Mesothelial cell of epicardium (in vitro differentiated cells): ENCODE data around the gene C12orf50. TPM values are rescaled to one million over a fixed set of nuclear protein-coding genes. Genes with fewer than 3 reads are reported as not detected.
A peak's percentile ranks its signal among the peaks of the same experiment; 100 is the strongest.

Experiments
- DNase-seq, 2 experiments: peaks; one replicate each; pipeline ENCODE4 v3.0.0; 2021; ENCODE audit warnings: low spot score in 2 of 2; ENCODE audit not compliant: unreplicated experiment in 2 of 2
- H3K27ac Mint-ChIP-seq: 2 replicates; pipeline ENCODE4 v1.8.0; 2021; ENCODE audit warnings: mixed read lengths
- H3K27me3 Mint-ChIP-seq: 2 replicates; pipeline ENCODE4 v1.8.0; 2021; ENCODE audit warnings: low read depth, mixed read lengths
- H3K36me3 Mint-ChIP-seq: 2 replicates; pipeline ENCODE4 v1.8.0; 2021; ENCODE audit warnings: mixed read lengths
- H3K4me1 Mint-ChIP-seq: 2 replicates; pipeline ENCODE4 v1.8.0; 2021; ENCODE audit warnings: mixed read lengths
- H3K4me3 Mint-ChIP-seq: 2 replicates; pipeline ENCODE4 v1.8.0; 2021; ENCODE audit warnings: mild to moderate bottlenecking, moderate library complexity, mixed read lengths
- H3K9me3 Mint-ChIP-seq: 2 replicates; pipeline ENCODE4 v1.8.0; 2021; ENCODE audit warnings: mixed read lengths
- CTCF ChIP-seq: fragments of 200-600 bp; sonication (generic); IDR thresholded peaks from one replicate; pipeline ENCODE4 v1.5.0; 2021; ENCODE audit warnings: antibody characterized with exemption; ENCODE audit not compliant: unreplicated experiment
- total RNA-seq: library from RNA; stranded (reverse); gene quantifications from 3 replicates; pipeline ENCODE4 v1.2.1, GENCODE V29; 2021

Gene C12orf50
- total RNA-seq, 1 donor from 2014 or later, result 0.13 TPM

- Mint-ChIP-seq H3K9me3 (peaks cover 37% of the 10 kb centered on the region), H3K4me1 (peaks cover 2% of the 10 kb centered on the region), H3K4me3 (no peak overlapping the region), H3K36me3 (peaks cover 4% of the 10 kb centered on the region), H3K27ac (no peak overlapping the region), H3K27me3 (peaks cover 2% of the 10 kb centered on the region)
- TF ChIP-seq CTCF, result no peak
- DNase-seq, result no peak
Measured at GRCh38 chr12:88015825-88016224, 13.4 kb downstream of the C12orf50 start.

DNA sequence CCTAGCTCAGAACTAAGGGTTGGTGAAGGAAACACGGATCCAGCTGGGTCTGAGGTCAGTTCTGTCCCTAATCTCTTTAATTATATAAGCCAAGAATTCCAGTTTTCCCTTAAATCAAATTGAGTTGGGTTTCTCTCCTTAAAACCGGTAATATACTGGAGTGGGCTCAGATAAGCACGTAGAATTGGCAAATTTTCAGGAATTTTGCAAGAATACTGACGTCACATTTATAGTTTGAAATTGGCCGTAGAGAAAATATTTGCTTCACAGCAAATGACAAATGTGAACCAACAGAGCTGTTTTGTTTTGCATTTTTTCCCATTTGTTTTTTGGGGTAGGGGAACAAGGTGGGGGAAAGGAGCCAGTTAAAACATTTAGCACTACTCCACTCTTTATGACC lies 17.4 kb downstream of the C12orf50 start:
- TF ChIP-seq CTCF, result no peak
- peaks cover 2% of the 10 kb centered on the region for H3K4me1 Mint-ChIP-seq
- DNase-seq, result no peak
- H3K4me3 Mint-ChIP-seq, result no peak overlapping the region
- no peaks in the 10 kb centered on the region for H3K36me3 Mint-ChIP-seq
- H3K27me3 Mint-ChIP-seq, result peaks cover 2% of the 10 kb centered on the region
- peak overlapping the region; percentile 39 for H3K27ac Mint-ChIP-seq
- H3K9me3 Mint-ChIP-seq, result peaks cover 4% of the 10 kb centered on the region

DNA sequence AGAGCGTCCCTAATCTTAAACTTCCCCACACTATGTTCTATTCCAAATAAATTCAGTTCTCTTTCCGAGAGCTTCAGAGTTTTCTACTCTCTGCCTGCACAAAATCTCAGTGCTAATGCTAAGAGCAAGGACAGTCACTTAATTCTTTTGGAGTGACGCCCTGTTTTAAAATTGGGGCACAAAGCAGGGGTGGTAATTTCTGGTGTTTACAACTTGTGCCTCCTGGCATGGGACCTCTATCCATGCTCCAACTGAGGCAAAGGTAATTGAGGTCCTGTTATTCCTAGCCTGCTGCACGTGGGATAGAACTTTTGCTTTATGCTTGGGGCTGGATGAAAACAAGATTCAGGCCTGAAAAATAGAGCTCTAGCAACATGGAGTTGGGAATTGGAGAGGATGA lies 22.9 kb downstream of the C12orf50 start:
- H3K4me3 Mint-ChIP-seq, result no peak overlapping the region
- peaks cover 19% of the 10 kb centered on the region for H3K9me3 Mint-ChIP-seq
- no peak for TF ChIP-seq CTCF
- H3K4me1 Mint-ChIP-seq, result no peaks in the 10 kb centered on the region
- H3K27ac Mint-ChIP-seq, result no peak overlapping the region
- DNase-seq, result no peak
- peaks cover 2% of the 10 kb centered on the region for H3K36me3 Mint-ChIP-seq
- no peaks in the 10 kb centered on the region for H3K27me3 Mint-ChIP-seq

DNA sequence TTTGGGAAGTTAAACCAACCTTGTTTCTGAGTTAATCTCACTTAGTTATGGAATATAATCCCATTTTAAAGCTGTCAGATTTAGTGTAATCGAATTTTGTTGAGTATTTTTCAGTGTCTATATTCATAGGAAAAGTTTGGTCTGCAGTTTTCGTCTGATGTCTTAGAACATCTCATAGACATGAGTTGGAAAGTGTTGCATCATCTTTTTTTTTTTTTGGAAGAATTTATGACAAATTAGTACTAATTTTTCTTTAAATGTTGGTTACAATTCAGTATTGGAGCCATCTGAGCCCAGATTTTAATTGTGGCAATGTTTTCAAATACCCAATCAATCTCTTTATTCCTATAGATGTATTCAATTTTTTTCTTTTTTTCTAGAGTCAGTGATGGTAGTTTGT lies 27.9 kb downstream of the C12orf50 start:
- H3K27me3 Mint-ChIP-seq, result peaks cover 5% of the 10 kb centered on the region
- no peak for TF ChIP-seq CTCF
- H3K9me3 Mint-ChIP-seq, result peaks cover 15% of the 10 kb centered on the region
- no peak overlapping the region for H3K4me3 Mint-ChIP-seq
- H3K4me1 Mint-ChIP-seq, result no peaks in the 10 kb centered on the region
- no peak overlapping the region for H3K27ac Mint-ChIP-seq
- no peak for DNase-seq
- peaks cover 2% of the 10 kb centered on the region for H3K36me3 Mint-ChIP-seq

DNA sequence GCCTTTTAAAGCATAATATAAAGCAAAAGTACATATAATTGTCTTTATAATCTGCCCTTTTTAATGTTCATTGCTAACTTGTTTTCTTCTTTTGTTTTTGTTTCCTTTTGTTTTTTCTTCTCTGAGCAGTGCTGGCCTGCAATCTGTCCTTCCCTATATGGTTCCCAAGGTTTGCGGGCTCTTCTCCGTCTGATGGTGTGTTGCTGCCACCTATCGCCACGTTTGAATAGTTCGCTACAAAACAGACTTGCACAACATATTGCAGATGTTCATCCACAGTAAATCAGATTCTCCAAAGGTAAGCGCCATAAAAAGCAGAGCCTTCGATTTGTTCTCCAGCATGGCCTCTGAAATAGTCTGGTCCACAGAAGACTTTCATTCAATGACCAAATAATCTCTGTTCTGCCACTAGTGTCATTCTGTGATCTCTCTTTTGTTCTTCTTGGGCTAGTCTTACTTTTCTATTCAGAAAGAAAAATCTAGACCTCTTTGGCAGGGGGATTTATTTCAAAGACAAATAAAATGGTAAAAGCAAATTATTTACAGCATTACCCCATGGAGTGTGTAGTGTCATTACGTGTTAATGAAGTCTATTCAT lies 33.5 kb downstream of the C12orf50 start:
- peak; percentile 66 for TF ChIP-seq CTCF
- Mint-ChIP-seq H3K9me3 (no peaks in the 10 kb centered on the region), H3K4me1 (peaks cover 1% of the 10 kb centered on the region), H3K36me3 (no peaks in the 10 kb centered on the region), H3K27ac (no peak overlapping the region), H3K27me3 (peaks cover 5% of the 10 kb centered on the region), H3K4me3 (no peak overlapping the region)
- DNase-seq, result peak; percentile 28 to 63

DNA sequence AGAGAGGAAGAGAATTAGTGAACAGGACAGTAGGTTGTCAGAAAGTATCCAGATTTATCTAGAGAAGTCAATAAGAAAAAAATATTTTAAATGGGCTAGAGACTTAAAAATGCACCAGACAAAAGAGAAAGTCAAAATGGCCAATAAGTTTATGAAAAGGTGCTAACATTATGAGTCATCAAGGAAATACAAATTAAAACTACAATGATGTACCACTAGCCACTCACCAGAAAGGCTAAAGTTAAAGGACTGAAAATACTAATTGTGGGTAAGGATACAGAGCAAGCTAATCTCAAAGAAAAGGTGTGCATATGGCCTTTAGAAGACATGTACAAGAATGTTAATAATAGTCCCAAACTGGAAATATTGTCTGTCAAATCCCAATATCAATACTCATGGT lies 37.7 kb downstream of the C12orf50 start:
- Mint-ChIP-seq H3K27me3 (no peaks in the 10 kb centered on the region), H3K4me3 (no peak overlapping the region), H3K4me1 (peaks cover 1% of the 10 kb centered on the region), H3K36me3 (no peaks in the 10 kb centered on the region), H3K27ac (no peak overlapping the region), H3K9me3 (no peaks in the 10 kb centered on the region)
- DNase-seq, result no peak
- no peak for TF ChIP-seq CTCF
